Measurements from ENCODE around the gene KRT34. TPM values are rescaled to one million over a fixed set of nuclear protein-coding genes. Genes with fewer than 3 reads are reported as not detected.

The KRT34 gene
- 0.14 to 0.41 TPM (median 0.39 TPM) in 5 replicates for total RNA-seq (2022; extraction: Qiagen RNA extraction)

GRCh38 chr17:41381943-41382342 is at the start of gene KRT34:
TSS of gene KRT34 (minus strand) at chr17:41382306. CDS start at chr17:41382246, 60 bp downstream.

GRCh38 chr17:41424111-41424635 is 42.1 kb upstream of the KRT34 start, which contains the start of gene KRT37:
TSS of gene KRT37 (minus strand) at chr17:41424585. CDS start at chr17:41424523, 62 bp downstream.

GRCh38 chr17:41396996-41397660 is 15.0 kb upstream of the KRT34 start, which contains the start of gene KRT31:
TSS of gene KRT31 (minus strand) at chr17:41397608. CDS start at chr17:41397539, 69 bp downstream.

DNA sequence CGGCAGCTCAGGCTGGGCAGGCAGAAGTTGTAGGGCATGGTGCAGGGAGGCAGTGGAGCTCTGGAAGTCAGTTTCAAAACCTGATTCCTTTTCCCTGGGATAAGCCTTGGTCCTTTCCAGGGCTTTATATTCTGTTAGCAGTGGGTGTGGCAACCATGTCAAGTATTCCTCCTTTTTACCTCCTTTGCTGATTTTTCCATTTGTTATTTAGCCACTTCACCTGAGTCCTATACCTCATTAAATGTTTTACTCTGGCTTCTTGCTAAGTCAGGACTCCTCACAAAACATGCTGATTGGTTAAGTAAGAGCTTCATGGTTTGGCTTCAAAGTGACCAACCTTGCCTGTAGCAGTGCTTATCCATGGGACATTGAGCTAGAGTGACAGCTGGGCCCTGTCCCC is 12.4 kb downstream of the KRT34 start, which contains the start of gene KRT33B:
Gene KRT33B, minus strand, starts transcription at position 101 of the 400 bp plus-strand sequence. Its CDS starts 63 bp downstream, at position 38.

DNA sequence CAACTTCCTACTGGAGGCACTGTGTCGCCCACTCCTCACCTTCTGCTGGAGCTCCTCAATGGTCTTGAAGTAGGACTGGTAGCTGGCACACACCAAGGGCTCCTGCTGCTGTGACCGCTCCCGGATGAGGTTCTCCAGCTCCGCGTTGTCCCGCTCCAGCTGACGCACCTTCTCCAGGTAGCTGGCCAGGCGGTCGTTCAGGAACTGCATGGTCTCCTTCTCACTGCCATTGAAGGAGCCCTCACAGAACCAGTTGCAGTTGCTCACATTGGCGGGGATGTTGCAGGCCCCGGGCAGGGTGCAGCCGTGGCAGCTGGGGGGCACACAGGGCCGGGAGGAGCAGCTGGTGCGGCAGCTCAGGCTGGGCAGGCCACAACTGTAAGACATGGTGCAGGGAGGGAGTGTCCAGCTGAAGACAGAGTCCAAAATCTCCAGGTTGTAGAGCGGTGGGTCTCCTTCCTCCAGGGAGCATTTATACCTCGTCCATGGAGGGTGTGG is 31.7 kb downstream of the KRT34 start, which contains the start of gene KRT33A:
Gene KRT33A, minus strand, starts transcription at position 448 of the 498 bp plus-strand sequence. Its CDS starts 61 bp downstream, at position 387.

Other genes starting within 250 kb of the KRT34 start
- not detected in 5 replicates for gene KRTAP4-6, start 241.8 kb downstream of the KRT34 start, total RNA-seq (2022; extraction: Qiagen RNA extraction)
- gene KRTAP4-5, start 232.5 kb downstream of the KRT34 start, total RNA-seq (2022; extraction: Qiagen RNA extraction): not detected in 5 replicates
- gene KRTAP4-4, start 221.6 kb downstream of the KRT34 start, total RNA-seq (2022; extraction: Qiagen RNA extraction): not detected in 5 replicates
- not detected in 5 replicates for gene KRTAP4-3, start 214.1 kb downstream of the KRT34 start, total RNA-seq (2022; extraction: Qiagen RNA extraction)
- gene KRTAP4-2, start 204.1 kb downstream of the KRT34 start, total RNA-seq (2022; extraction: Qiagen RNA extraction): not detected in 5 replicates
- gene KRTAP4-1, start 197.4 kb downstream of the KRT34 start, total RNA-seq (2022; extraction: Qiagen RNA extraction): 0.16 to 0.38 TPM (median 0.18 TPM) in 3 of 5 replicates, not detected in the others
- gene KRTAP9-1, start 192.4 kb downstream of the KRT34 start, total RNA-seq (2022; extraction: Qiagen RNA extraction): not detected in 5 replicates
- not detected in 5 replicates for gene KRTAP9-2, start 155.7 kb downstream of the KRT34 start, total RNA-seq (2022; extraction: Qiagen RNA extraction)
- gene KRTAP9-3, start 149.9 kb downstream of the KRT34 start, total RNA-seq (2022; extraction: Qiagen RNA extraction): not detected in 5 replicates
- gene KRTAP9-8, start 144.3 kb downstream of the KRT34 start, total RNA-seq (2022; extraction: Qiagen RNA extraction): not detected in 5 replicates
- gene KRTAP9-4, start 132.6 kb downstream of the KRT34 start, total RNA-seq (2022; extraction: Qiagen RNA extraction): not detected in 5 replicates
- not detected in 5 replicates for gene KRTAP9-9, start 126.9 kb downstream of the KRT34 start, total RNA-seq (2022; extraction: Qiagen RNA extraction)
- gene KRTAP9-6, start 116.9 kb downstream of the KRT34 start, total RNA-seq (2022; extraction: Qiagen RNA extraction): not detected in 5 replicates
- not detected in 5 replicates for gene KRTAP9-7, start 106.6 kb downstream of the KRT34 start, total RNA-seq (2022; extraction: Qiagen RNA extraction)
- not detected in 5 replicates for gene KRTAP29-1, start 79.5 kb downstream of the KRT34 start, total RNA-seq (2022; extraction: Qiagen RNA extraction)
- not detected in 5 replicates for gene KRTAP16-1, start 73.0 kb downstream of the KRT34 start, total RNA-seq (2022; extraction: Qiagen RNA extraction)
- not detected in 5 replicates for gene KRTAP17-1, start 66.6 kb downstream of the KRT34 start, total RNA-seq (2022; extraction: Qiagen RNA extraction)
- not detected in 5 replicates for gene KRT33A, start 31.5 kb downstream of the KRT34 start, total RNA-seq (2022; extraction: Qiagen RNA extraction)
- gene KRT33B, start 12.5 kb downstream of the KRT34 start, total RNA-seq (2022; extraction: Qiagen RNA extraction): not detected in 5 replicates
- not detected in 5 replicates for gene KRT31, start 15.3 kb upstream of the KRT34 start, total RNA-seq (2022; extraction: Qiagen RNA extraction)
- not detected in 5 replicates for gene KRT37, start 42.3 kb upstream of the KRT34 start, total RNA-seq (2022; extraction: Qiagen RNA extraction)
- gene KRT38, start 58.7 kb upstream of the KRT34 start, total RNA-seq (2022; extraction: Qiagen RNA extraction): not detected in 5 replicates
- gene KRT32, start 85.1 kb upstream of the KRT34 start, total RNA-seq (2022; extraction: Qiagen RNA extraction): 0.07 TPM in 2 of 5 replicates, not detected in the others
- not detected in 5 replicates for gene KRT35, start 98.8 kb upstream of the KRT34 start, total RNA-seq (2022; extraction: Qiagen RNA extraction)
- not detected in 5 replicates for gene KRT36, start 107.6 kb upstream of the KRT34 start, total RNA-seq (2022; extraction: Qiagen RNA extraction)
- gene KRT13, start 123.3 kb upstream of the KRT34 start, total RNA-seq (2022; extraction: Qiagen RNA extraction): 0.12 to 0.41 TPM (median 0.37 TPM) in 5 replicates
- 2.9 to 4.6 TPM (median 3.5 TPM) in 5 replicates for gene KRT15, start 136.6 kb upstream of the KRT34 start, total RNA-seq (2022; extraction: Qiagen RNA extraction)
- gene KRT19, start 146.0 kb upstream of the KRT34 start, total RNA-seq (2022; extraction: Qiagen RNA extraction): 37.8 to 59.9 TPM (median 49.0 TPM) in 5 replicates
- gene KRT9, start 189.8 kb upstream of the KRT34 start, total RNA-seq (2022; extraction: Qiagen RNA extraction): not detected in 5 replicates
- gene KRT14, start 204.6 kb upstream of the KRT34 start, total RNA-seq (2022; extraction: Qiagen RNA extraction): 0.18 to 0.34 TPM in 2 of 5 replicates, not detected in the others
- 0.62 to 1.2 TPM (median 1.0 TPM) in 5 replicates for gene KRT16, start 230.5 kb upstream of the KRT34 start, total RNA-seq (2022; extraction: Qiagen RNA extraction)
- gene KRT17, start 242.3 kb upstream of the KRT34 start, total RNA-seq (2022; extraction: Qiagen RNA extraction): 0.66 to 1.0 TPM (median 0.83 TPM) in 5 replicates

Data from A549 treated with Mapracorat at 1 μM for 4 hours (cell line).